ES-I3 (cell line): ENCODE data around the gene PHF1.
A peak's percentile ranks its signal among the peaks of the same experiment; 100 is the strongest.

Experiments
- H3K36me3 ChIP-seq: 2 replicates; pipeline ENCODE4 v1.6.1; 2013; ENCODE audit warnings: mild to moderate bottlenecking, low read length, control low read depth, moderate library complexity; ENCODE audit not compliant: insufficient read depth
- H3K4me1 ChIP-seq: 2 replicates; pipeline ENCODE4 v1.6.1; 2013; ENCODE audit warnings: mild to moderate bottlenecking, control low read depth, low read length; ENCODE audit not compliant: insufficient read depth
- H3K9ac ChIP-seq: 2 replicates; pipeline ENCODE4 v1.6.1; 2013; ENCODE audit warnings: low read depth, mild to moderate bottlenecking, low read length, moderate library complexity
- H3K9me3 ChIP-seq: 2 replicates; pipeline ENCODE4 v1.6.1; 2013; ENCODE audit warnings: mild to moderate bottlenecking, low read length, moderate library complexity; ENCODE audit not compliant: control insufficient read depth, insufficient read depth

PHF1 gene

GRCh38 chr6:33405386-33405940 lies 5.4 kb upstream of the PHF1 start:
- peaks cover 3% of the 10 kb centered on the region; the same call in 1 of the 2 replicates for H3K4me1 ChIP-seq
- H3K9me3 ChIP-seq = no peaks in the 10 kb centered on the region
- peaks cover 22% of the 10 kb centered on the region for H3K36me3 ChIP-seq
- no peak overlapping the region for H3K9ac ChIP-seq

DNA sequence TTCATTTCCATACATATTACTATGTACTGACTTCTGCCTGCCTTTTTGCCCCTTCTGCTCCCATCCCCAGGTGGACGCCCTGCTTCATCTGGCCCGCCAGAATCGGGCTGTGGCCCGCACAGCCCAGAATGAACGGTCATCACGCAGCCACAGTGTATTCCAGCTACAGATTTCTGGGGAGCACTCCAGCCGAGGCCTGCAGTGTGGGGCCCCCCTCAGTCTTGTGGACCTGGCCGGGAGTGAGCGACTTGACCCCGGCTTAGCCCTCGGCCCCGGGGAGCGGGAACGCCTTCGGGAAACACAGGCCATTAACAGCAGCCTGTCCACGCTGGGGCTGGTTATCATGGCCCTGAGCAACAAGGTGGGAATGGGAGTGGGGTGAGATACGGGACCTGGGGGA lies 4.7 kb upstream of the PHF1 start:
- Histone ChIP-seq H3K9ac (no peak overlapping the region), H3K4me1 (peaks cover 3% of the 10 kb centered on the region; the same call in 1 of the 2 replicates), H3K36me3 (peaks cover 22% of the 10 kb centered on the region), H3K9me3 (no peaks in the 10 kb centered on the region)

DNA sequence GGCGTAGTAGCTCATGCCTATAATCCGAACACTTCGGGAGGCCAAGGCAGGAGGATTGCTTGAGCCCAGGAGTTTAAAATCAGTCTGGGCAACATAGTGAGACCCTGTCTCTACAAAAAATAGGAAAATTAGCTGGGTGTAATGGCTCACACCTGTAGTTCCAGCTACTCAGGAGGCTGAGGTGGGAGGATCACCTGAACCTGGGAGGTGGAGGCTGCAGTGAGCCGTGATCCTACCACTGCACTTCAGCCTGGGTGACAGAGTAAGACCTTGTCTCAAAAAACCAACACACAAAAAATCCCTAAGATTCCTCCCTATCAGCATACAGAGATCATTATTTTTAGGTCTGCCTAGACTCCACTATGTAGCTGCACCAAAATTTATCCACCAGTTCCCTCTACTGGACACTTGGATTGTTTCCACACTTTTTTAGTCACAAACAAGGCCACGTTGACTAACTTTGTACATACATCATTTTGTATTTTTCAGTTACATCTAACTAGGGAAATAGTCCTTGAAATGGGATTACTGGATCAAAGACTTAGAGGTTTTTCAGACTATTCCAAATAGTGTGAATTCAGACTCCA lies 3.6 kb upstream of the PHF1 start:
- no peak overlapping the region for H3K9ac ChIP-seq
- H3K36me3 ChIP-seq = peaks cover 22% of the 10 kb centered on the region
- no peaks in the 10 kb centered on the region for H3K9me3 ChIP-seq
- peaks cover 3% of the 10 kb centered on the region; the same call in 1 of the 2 replicates for H3K4me1 ChIP-seq

- Histone ChIP-seq H3K9ac (peak overlapping the region; percentile 53), H3K9me3 (no peaks in the 10 kb centered on the region), H3K4me1 (peaks cover 3% of the 10 kb centered on the region; the same call in 1 of the 2 replicates), H3K36me3 (peaks cover 22% of the 10 kb centered on the region)
Observed at GRCh38 chr6:33410050-33410710, 634 bp upstream of the PHF1 start.

GRCh38 chr6:33411632-33412005 lies 805 bp downstream of the PHF1 start:
- Histone ChIP-seq H3K9ac (peak overlapping the region; percentile 94), H3K4me1 (peaks cover 6% of the 10 kb centered on the region; the same call in 1 of the 2 replicates), H3K36me3 (peaks cover 22% of the 10 kb centered on the region), H3K9me3 (no peaks in the 10 kb centered on the region)

DNA sequence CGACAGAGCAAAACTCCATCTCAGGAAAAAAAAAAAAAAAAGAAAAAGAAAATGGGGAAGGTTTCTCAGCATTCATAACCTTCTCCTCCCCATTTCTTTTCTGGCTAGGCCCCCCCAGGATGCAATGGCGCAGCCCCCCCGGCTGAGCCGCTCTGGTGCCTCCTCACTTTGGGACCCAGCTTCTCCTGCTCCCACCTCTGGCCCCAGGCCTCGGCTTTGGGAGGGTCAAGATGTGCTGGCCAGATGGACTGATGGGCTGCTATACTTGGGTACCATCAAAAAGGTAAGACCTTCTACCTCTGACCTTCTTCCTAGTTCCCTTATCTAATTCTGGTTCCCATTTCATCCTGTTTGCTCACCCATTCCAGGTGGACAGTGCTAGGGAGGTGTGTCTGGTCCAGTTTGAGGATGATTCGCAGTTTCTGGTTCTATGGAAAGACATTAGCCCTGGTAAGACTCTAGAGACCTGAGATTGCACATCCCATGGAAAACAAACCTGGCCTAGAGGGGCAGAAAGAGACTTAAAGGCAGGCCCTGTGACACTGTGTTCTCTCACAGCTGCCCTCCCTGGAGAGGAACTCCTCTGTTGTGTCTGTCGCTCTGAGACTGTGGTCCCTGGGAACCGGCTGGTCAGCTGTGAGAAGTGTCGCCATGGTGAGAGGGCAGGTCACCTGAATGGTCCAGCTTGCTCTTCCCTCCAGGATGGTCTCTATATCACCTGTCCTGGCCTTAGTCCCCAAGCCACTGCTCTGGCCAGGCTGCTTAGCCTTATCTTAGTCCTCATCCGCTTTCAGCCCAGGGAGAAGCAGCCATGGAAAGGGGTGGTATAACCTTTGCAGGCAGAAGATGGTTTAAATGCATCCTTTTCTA lies 1.6 kb downstream of the PHF1 start:
- H3K9ac ChIP-seq = no peak overlapping the region

GRCh38 chr6:33413241-33414120 lies 2.7 kb downstream of the PHF1 start:
- Histone ChIP-seq H3K4me1 (peaks cover 11% of the 10 kb centered on the region; the same call in 1 of the 2 replicates), H3K9me3 (no peaks in the 10 kb centered on the region), H3K9ac (no peak overlapping the region), H3K36me3 (peaks cover 12% of the 10 kb centered on the region; the same call in 1 of the 2 replicates)

More for the DNA sequence above, 1.6 kb downstream of the PHF1 start:
- Histone ChIP-seq H3K9me3 (no peaks in the 10 kb centered on the region), H3K36me3 (peaks cover 14% of the 10 kb centered on the region), H3K4me1 (peaks cover 11% of the 10 kb centered on the region; the same call in 1 of the 2 replicates)

DNA sequence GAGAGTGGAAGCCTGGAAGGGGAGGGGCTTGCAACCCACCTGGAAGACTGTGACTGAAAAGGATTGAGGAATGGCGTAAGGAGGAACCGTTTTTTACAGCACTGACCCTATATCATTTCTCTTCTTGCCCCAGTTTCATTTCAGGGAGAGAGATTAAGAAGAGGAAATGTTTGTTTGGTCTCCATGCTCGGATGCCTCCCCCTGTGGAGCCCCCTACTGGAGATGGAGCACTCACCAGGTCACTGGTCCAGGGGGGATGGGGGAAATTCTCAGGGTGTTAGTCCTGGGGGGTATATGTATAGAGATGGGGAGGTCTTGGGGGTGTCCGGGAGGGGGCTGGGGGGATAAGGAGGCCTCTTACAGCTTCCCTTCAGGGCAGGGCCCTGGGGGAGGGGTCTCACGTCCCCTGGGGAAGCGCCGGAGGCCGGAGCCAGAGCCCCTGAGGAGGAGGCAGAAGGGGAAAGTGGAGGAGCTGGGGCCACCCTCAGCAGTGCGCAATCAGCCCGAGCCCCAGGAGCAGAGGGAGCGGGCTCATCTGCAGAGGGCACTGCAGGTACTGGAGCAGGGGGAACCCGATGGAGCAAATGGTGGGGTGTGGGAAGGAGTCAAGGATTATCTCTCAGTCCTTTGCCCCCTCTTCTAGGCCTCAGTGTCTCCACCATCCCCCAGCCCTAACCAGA lies 3.9 kb downstream of the PHF1 start:
- H3K9me3 ChIP-seq = no peaks in the 10 kb centered on the region
- no peak overlapping the region for H3K9ac ChIP-seq
- H3K4me1 ChIP-seq = peaks cover 12% of the 10 kb centered on the region
- peaks cover 12% of the 10 kb centered on the region; the same call in 1 of the 2 replicates for H3K36me3 ChIP-seq

GRCh38 chr6:33415831-33416230 lies 5.0 kb downstream of the PHF1 start:
- peaks cover 12% of the 10 kb centered on the region; the same call in 1 of the 2 replicates for H3K36me3 ChIP-seq
- no peak overlapping the region for H3K9ac ChIP-seq
- H3K9me3 ChIP-seq = no peaks in the 10 kb centered on the region
- H3K4me1 ChIP-seq = peaks cover 12% of the 10 kb centered on the region

GRCh38 chr6:33416386-33417127 lies 5.7 kb downstream of the PHF1 start:
- Histone ChIP-seq H3K9me3 (no peaks in the 10 kb centered on the region), H3K36me3 (peaks cover 12% of the 10 kb centered on the region; the same call in 1 of the 2 replicates), H3K9ac (peak overlapping the region; percentile 88), H3K4me1 (peaks cover 12% of the 10 kb centered on the region)

DNA sequence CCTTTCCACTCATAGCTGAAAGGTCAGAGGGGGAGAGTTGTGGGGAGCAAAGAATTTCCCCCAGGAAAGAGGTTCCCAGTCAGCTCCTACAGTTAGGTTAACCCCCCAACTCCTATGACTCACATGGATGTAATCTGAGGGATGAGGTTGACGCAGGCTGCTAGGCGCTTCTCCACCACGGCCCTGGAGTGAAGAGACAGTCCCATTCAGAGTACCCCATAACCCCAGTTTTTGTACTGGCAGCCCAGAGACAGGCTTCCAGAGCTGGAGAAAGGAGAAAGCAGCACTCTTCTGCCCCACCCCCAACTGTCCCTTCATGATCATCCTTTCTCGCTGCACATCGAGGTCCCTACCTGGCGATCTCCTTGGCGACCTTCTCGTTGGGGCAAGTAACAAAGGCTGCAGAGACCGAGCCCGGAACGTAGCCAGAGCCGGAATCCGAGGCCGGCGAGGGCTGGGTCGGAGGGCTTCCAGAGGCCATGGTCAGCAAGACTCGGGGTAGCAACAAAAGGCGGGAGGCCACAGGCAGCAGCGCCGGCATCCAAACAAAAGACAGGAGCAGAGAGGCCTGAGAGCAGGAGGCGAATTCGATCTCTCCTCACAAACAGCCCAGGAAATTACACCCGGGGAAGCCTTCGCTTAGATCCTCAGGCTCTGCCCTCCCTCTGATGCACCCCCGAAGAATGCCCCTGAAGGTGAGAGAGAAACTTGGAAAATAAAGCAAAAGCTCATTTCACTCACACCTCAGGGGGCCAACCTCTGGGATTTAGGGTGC lies 6.5 kb downstream of the PHF1 start:
- peaks cover 12% of the 10 kb centered on the region for H3K4me1 ChIP-seq
- H3K9me3 ChIP-seq = no peaks in the 10 kb centered on the region
- H3K9ac ChIP-seq = peak overlapping the region; percentile 88
- peaks cover 12% of the 10 kb centered on the region; the same call in 1 of the 2 replicates for H3K36me3 ChIP-seq
